ENCODE results near the gene RPS27.
"Not testable (repeated sequence)": the region's sequence is repeated elsewhere in the genome, so short reads cannot be mapped to it uniquely, and the experiment has no call there.

GRCh38 chr1:153981735-153982134 lies 8.8 kb upstream of the RPS27 start:
- TF ChIP-seq, protein P1, sequence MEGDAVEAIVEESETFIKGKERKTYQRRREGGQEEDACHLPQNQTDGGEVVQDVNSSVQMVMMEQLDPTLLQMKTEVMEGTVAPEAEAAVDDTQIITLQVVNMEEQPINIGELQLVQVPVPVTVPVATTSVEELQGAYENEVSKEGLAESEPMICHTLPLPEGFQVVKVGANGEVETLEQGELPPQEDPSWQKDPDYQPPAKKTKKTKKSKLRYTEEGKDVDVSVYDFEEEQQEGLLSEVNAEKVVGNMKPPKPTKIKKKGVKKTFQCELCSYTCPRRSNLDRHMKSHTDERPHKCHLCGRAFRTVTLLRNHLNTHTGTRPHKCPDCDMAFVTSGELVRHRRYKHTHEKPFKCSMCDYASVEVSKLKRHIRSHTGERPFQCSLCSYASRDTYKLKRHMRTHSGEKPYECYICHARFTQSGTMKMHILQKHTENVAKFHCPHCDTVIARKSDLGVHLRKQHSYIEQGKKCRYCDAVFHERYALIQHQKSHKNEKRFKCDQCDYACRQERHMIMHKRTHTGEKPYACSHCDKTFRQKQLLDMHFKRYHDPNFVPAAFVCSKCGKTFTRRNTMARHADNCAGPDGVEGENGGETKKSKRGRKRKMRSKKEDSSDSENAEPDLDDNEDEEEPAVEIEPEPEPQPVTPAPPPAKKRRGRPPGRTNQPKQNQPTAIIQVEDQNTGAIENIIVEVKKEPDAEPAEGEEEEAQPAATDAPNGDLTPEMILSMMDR (IDR thresholded peaks at IDR 0.05; ENCODE audit: poor library complexity, severe bottlenecking): not testable (repeated sequence)
- TF ChIP-seq TAF1 (IDR thresholded peaks at IDR 0.05; ENCODE audit: low read depth); EZH2 (IDR thresholded peaks at IDR 0.05; ENCODE audit: borderline replicate concordance, insufficient read depth, low read length, poor library complexity, severe bottlenecking); REST (IDR thresholded peaks at IDR 0.05; ENCODE audit: borderline replicate concordance); SMC3 (conservative IDR thresholded peaks at IDR 0.05; ENCODE audit: poor library complexity); POLR2AphosphoS5 (IDR thresholded peaks at IDR 0.05); RAD21 (conservative IDR thresholded peaks at IDR 0.05): not testable (repeated sequence)

Measured in neural cell (in vitro differentiated cells).